GM10248 (cell line): Measurements from ENCODE around the gene IMMP2L.

Experiments used
- CTCF ChIA-PET: fragments of 300-600 bp; sonication (Branson Sonifier 250); formaldehyde crosslinking; extraction: SDS; loops from one replicate; lab custom pipeline; 2021; ENCODE audit warnings: antibody characterized with exemption; lab: Yijun Ruan, JAX
- POLR2A ChIA-PET: fragments of 350-650 bp; sonication (Branson Sonifier 250); formaldehyde crosslinking; extraction: SDS; loops from one replicate; lab custom pipeline; 2020; ENCODE audit warnings: antibody characterized with exemption; lab: Yijun Ruan, JAX
- DNase-seq: peaks from one replicate; pipeline ENCODE4 v3.0.0; 2012; ENCODE audit errors: extremely low spot score
- TF ChIP-seq, protein P1 (sequence below): IDR thresholded peaks from 2 replicates; pipeline ENCODE4 v1.5.1; 2012; ENCODE audit warnings: mild to moderate bottlenecking, low read depth; ENCODE audit errors: extremely low read depth, missing control alignments, control extremely low read depth

The IMMP2L gene

DNA sequence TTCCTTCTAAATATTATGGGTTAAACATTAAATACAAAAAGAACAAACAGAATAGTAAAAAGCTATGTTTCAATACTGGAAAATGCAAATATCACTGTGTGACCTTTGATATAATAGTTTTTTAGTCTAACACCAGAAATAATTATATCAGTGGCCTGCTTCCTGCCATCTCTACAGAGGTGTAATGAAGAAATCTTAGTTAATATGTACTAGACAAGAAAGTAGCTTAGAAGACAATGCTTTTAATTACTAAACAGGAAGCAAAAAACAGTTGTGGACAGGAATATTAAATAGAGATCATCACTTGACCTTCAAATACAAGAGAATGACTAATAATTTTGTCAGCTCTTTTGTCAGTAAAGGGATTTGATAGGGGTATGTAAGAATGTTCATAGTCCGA is 518.7 kb downstream of the IMMP2L start:
- ChIA-PET POLR2A (no interaction called here), CTCF (interaction anchor here (1.4 kb wide), 1 partner anchor 11 kb away, joined by 7 read pairs; no protein-coding TSS in a partner anchor)
- TF ChIP-seq, protein P1, sequence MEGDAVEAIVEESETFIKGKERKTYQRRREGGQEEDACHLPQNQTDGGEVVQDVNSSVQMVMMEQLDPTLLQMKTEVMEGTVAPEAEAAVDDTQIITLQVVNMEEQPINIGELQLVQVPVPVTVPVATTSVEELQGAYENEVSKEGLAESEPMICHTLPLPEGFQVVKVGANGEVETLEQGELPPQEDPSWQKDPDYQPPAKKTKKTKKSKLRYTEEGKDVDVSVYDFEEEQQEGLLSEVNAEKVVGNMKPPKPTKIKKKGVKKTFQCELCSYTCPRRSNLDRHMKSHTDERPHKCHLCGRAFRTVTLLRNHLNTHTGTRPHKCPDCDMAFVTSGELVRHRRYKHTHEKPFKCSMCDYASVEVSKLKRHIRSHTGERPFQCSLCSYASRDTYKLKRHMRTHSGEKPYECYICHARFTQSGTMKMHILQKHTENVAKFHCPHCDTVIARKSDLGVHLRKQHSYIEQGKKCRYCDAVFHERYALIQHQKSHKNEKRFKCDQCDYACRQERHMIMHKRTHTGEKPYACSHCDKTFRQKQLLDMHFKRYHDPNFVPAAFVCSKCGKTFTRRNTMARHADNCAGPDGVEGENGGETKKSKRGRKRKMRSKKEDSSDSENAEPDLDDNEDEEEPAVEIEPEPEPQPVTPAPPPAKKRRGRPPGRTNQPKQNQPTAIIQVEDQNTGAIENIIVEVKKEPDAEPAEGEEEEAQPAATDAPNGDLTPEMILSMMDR: no peak
- DNase-seq: no peak

DNA sequence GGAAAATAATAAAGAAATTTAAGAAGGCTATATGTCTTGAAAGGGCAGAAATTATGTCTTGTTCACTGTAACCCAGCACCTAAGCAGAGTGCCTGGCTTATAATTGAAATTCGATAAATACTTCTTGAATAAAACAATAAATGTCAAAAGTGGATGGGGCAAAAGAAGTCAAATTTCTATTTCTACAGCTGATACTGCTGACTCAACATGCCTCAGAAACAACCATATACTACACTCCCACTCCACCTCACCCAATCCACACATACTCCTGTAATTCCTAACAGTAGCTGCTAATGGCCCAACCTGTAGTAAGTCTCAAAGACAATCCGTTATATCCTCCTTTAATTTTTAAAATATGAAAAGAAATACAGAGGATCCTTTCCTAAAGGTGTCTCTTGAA is 519.5 kb downstream of the IMMP2L start:
- ChIA-PET CTCF (interaction anchor here (1.0 to 2.1 kb wide), 5 partner anchors 8 to 40 kb away, joined by 3 to 7 read pairs (median 4); no protein-coding TSS in a partner anchor), POLR2A (no interaction called here)
- no peak for DNase-seq
- TF ChIP-seq, protein P1: no peak

DNA sequence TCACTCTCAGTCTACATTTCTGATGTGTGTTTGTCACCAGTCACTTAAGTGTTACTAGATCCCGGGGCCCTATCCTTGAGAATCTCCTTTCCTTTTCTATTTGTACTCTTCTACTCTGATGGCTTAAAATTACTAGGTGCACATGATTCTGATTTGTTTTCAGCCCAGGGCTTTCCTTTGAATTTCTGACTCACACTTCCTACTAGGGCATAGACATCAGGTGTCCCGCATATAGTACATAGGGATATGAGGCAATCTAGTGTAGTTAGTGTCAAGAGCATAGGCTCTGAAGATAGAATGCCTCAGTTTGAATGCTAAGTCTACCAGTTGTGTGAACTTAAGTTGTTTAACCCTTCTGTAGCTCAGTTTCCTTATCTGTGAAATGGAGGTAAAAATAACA is 520.7 kb downstream of the IMMP2L start:
- POLR2A ChIA-PET: no interaction called here
- CTCF ChIA-PET: interaction anchor here (1.2 to 2.1 kb wide), 4 partner anchors 8 to 57 kb away, joined by 3 to 9 read pairs (median 4); no protein-coding TSS in a partner anchor
- no peak for DNase-seq
- TF ChIP-seq, protein P1: no peak

DNA sequence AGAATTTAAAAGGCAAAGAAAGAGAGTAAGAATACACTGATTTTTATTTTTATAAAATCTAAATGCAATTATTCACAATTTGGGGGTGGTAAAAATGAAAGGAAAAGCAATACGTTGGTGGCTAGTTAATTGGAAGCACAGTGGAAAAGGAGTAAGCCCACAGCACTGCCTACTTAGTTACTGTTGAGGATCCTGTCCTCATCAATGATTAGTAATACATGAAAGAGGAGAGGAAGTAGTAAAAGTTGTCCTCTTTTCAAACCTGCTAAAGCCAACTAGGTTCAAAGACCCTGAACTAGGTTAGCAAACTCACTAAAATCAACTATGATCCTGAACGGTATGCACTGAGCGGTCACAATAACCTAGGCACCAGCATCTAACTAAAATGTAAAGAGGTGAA is 524.1 kb downstream of the IMMP2L start:
- ChIA-PET POLR2A (no interaction called here), CTCF (no interaction called here)
- no peak for DNase-seq

DNA sequence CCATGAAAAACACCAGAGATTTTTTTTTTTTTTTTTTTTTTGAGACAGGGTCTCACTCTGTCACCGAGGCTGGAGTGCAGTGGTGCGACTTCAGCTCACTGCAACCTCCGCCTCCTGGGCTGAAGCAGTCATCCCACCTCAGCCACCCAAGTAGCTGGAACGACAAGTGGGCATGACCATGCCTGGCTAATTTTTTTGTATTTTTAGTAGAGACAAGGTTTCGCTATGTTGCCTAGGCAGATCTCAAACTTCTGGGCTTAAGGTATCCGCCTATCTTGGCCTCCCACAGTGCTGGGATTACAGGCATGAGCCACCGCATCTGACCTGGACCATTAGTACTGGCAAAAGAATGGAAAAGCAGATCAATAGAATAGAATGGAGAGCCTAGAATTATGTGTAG is 530.4 kb downstream of the IMMP2L start:
- no peak for DNase-seq
- CTCF ChIA-PET: interaction anchor here (2.0 kb wide), 1 partner anchor 15 kb away, joined by 5 read pairs; no protein-coding TSS in a partner anchor
- POLR2A ChIA-PET: no interaction called here
- TF ChIP-seq, protein P1: no peak

More for the DNA sequence above, 524.1 kb downstream of the IMMP2L start:
- TF ChIP-seq, protein P1: no peak

DNA sequence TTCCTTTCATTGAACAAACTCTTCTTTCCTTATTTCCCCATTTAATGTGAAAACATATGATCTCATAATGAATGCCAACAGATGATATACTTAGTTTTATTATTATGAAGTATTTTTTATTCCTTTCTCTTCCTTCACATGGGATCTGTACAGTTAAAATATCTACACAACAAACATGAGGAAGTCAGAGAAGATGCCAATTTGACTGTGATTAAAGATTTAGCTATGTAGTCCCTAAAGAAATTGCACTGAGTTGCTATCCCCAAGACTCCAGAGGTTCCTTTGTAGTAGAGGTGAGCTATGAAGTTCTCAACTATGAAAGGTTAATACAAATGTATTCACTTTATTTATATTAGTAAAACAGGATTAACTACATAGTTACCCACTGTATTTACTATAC is 532.0 kb downstream of the IMMP2L start:
- CTCF ChIA-PET: interaction anchor here (1.0 to 2.3 kb wide), 4 partner anchors 8 to 22 kb away, joined by 3 to 9 read pairs (median 4); no protein-coding TSS in a partner anchor

More for the DNA sequence above, 532.0 kb downstream of the IMMP2L start:
- no peak for DNase-seq
- TF ChIP-seq, protein P1: no peak
- POLR2A ChIA-PET: no interaction called here
